D721Med (cell line): ENCODE measurements around the gene KLF13.
"Not testable (repeated sequence)": the region's sequence is repeated elsewhere in the genome, so short reads cannot be mapped to it uniquely, and the experiment has no call there.

ENCODE experiments used
- DNase-seq: peaks from one replicate; pipeline ENCODE4 v3.0.0; 2011; ENCODE audit warnings: low spot score; ENCODE audit not compliant: insufficient read length
- FAIRE-seq: peaks from 2 replicates; lab custom pipeline; 2011; peaks lifted over from hg19 to GRCh38; lab: Jason Lieb, UNC
- TF ChIP-seq, protein P1 (sequence below): IDR thresholded peaks from 2 replicates; pipeline ENCODE4 v1.5.1; 2012; ENCODE audit warnings: mild to moderate bottlenecking, control low read depth; ENCODE audit not compliant: insufficient read depth; ENCODE audit errors: missing control alignments

KLF13 gene

DNA sequence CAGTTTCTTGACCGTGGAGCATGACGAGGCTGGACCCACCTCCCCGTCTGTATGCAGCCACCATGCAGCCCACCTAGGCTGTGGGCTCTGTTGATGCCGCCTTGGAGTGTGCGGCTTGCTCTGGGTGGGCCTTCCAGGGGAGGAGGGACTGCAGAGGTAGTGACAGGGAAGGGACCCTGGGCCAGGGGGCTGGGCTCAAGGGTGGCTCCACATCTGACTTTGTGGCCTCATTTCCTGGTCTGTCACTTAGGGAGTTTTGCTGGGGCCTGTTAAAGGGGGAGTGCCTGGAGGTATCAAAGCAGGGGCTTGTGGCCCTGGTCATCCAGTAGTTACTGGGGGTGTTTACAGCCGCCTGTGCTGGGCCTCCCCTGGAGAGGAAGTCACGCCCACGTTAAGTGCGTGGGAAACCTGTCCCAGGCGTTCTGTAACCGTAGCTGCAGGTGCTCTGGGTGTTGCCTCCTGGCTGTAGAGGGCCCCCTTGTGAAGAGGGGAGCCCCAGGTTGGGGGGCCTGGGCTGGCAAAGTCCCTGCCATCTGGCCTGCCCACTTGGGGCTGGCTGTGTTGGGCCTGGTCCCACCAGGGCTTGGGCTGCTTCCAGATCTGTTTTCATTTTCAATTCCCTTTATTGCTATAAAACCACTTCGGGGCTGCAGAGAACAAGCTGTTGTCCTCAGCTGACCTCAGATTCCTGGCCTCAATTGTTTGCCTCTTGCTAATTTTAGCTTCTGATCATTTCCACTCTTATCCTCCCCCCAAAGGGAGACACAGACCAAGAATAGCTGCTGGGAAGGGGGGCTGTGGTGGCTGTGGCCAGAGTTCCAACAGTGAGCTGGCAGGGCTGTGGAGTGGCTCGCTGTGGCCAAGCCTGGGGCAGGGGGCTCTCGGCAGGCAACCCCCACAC lies 26.5 kb downstream of the KLF13 start:
- TF ChIP-seq, protein P1, sequence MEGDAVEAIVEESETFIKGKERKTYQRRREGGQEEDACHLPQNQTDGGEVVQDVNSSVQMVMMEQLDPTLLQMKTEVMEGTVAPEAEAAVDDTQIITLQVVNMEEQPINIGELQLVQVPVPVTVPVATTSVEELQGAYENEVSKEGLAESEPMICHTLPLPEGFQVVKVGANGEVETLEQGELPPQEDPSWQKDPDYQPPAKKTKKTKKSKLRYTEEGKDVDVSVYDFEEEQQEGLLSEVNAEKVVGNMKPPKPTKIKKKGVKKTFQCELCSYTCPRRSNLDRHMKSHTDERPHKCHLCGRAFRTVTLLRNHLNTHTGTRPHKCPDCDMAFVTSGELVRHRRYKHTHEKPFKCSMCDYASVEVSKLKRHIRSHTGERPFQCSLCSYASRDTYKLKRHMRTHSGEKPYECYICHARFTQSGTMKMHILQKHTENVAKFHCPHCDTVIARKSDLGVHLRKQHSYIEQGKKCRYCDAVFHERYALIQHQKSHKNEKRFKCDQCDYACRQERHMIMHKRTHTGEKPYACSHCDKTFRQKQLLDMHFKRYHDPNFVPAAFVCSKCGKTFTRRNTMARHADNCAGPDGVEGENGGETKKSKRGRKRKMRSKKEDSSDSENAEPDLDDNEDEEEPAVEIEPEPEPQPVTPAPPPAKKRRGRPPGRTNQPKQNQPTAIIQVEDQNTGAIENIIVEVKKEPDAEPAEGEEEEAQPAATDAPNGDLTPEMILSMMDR = no peak
- DNase-seq (no peak), FAIRE-seq (no peak)

DNA sequence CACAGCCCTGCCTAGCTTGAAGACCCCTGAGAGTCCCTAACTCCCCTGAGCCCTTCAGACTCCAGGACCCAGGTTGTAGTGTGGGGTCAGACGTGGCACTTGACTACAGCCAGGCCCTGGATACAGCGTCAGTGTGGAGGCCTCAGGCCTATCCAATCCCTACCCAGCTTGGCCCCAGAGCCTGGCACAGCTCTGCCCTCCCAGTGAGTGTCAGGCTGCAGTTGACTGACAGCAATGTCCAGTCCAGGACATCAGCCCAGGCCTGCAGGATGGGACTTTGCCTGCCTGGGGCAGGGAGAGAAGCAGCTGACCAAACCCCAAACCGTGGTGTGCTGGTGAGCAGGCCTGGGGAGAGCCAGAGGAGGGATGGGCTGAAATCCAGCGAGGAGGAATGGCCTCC lies 27.3 kb downstream of the KLF13 start:
- TF ChIP-seq, protein P1 = no peak
- FAIRE-seq (no peak), DNase-seq (no peak)

DNA sequence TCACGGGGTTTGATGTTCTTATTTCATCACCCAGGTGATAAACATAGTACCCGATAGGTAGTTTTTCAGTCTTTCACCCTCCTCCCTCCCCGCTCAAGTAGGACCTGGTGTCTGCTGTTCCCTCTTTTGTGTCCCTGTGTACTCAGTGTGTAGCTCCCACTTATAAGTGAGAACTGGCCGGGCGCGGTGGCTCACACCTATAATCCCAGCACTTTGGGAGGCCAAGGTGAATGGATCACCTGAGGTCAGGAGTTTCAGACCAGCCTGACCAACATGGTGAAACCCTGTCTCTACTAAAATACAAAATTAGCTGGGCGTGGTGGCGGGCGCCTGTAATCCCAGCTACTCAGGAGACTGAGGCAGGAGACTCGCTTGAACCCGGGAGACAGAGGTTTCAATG lies 29.5 kb downstream of the KLF13 start:
- DNase-seq, FAIRE-seq: not testable (repeated sequence)

DNA sequence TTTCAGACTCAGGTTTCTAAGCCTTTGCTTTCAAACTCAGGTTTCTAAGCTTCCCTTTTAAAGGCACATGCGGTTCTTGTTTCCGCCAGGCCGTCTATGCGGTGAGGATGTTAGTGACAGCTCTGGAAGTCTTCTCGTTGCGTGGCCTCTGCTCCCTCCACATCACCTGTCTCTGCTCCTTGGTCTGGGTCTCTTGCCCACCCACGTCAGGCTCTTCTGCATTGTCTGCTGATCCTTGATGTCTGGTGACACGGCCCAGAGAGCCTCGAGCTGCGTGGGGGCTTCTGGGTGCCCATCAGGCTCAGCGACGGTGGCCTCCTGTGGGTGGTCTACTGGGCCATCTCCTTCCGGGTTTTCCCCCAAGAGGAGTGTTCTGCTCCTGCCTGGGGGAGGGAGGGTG lies 30.5 kb downstream of the KLF13 start:
- DNase-seq (no peak), FAIRE-seq (no peak)
- TF ChIP-seq, protein P1 = no peak

DNA sequence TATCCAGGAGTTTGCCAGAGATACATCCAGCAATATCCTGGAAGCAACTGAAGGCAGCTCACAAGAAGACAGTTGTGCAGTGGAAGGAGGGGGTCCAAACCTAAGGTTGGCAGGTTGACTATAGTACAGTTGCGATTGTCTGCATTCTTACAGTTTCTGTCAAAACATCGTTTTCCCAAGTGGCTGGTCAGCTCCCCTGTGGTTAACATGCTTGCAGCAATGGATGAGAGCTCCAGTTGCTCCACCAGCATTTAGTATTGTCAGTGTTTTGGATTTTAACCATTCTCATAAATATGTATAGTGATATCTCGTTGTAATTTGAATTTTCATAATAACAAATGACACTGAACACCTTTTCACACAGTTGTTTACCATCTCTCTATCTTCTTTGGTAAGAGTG lies 31.5 kb downstream of the KLF13 start:
- no peak for FAIRE-seq
- TF ChIP-seq, protein P1 = no peak
- no peak for DNase-seq

DNA sequence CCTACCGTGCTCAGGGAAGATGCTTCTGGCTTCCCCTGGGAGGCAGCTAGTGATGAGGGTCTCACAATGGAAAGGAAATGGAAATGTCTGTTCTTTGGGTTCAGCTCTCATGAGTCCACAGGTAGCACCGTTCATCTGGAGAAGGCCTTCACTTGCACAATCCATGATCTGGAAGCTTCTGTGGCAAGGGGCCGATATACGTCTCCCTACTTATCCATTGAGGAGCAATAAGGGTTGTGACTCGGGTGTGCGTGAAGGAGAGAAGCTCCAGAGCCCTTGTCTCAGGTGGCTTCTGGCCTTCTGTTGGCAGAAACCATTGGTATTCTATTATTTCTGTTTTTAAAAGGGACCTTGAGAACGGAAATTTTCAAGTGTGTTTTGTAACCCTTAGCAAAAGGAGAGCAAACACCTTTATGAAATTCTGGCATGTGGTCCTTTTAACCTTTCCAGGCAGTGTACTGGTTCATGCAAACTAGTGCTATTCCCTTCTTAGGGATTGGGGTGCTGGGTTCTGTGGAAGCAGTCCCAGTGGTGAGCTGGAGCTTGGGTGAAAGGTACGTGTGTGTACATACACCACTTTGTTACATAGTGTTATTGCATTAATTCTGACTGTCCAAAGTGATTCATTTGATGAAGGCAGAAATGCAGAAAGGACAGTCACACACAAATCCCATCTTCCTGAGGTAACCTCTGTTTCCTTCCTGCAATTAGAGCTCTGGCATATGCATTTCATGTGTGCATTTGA lies 32.5 kb downstream of the KLF13 start:
- no peak for DNase-seq
- TF ChIP-seq, protein P1 = no peak
- no peak for FAIRE-seq

DNA sequence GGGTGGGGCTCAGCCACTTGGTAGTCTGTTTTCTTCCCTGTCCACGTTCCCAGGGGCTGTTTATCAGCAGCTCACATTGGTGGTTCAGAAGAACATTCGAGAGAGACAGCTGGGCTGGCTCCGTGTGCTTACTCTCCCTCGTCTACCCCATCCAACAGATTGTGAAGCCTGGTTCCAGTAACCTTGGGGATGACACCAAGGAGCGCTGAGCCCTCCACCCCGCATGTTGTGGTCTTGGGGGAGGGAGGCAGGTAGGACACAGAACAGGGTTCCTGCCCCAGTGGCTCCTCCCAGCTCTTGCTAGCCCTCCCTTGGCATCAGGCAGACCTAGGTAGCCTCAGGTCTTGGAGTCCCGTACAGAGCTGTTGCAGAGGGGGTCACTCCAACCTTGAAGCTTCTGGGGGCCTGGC lies 33.1 kb downstream of the KLF13 start:
- TF ChIP-seq, protein P1 = no peak
- no peak for FAIRE-seq
- DNase-seq = no peak
